ENCODE measurements around the gene WDR6.

The WDR6 gene

GRCh38 chr3:49054344-49054862 lies 47.2 kb downstream of the WDR6 start:
- no peak overlapping the region for H3K4me3 ChIP-seq (ENCODE audit: low read length)
- no peak for TF ChIP-seq ZNF274 (IDR thresholded peaks at IDR 0.05; ENCODE audit: low read depth, low read length)

GRCh38 chr3:49057268-49057667 lies 50.1 kb downstream of the WDR6 start:
- no peak overlapping the region for H3K4me3 ChIP-seq (ENCODE audit: low read length)
- TF ChIP-seq ZNF274 (IDR thresholded peaks at IDR 0.05; ENCODE audit: low read depth, low read length) = no peak

GRCh38 chr3:49058011-49058410 lies 50.8 kb downstream of the WDR6 start:
- TF ChIP-seq ZNF274 (IDR thresholded peaks at IDR 0.05; ENCODE audit: low read depth, low read length) = no peak
- H3K4me3 ChIP-seq (ENCODE audit: low read length) = no peak overlapping the region
